ENCODE measurements around the gene PCDHB8. TPM values are rescaled to one million over a fixed set of nuclear protein-coding genes. Genes with fewer than 3 reads are reported as not detected.
"Not testable (repeated sequence)": the region's sequence is repeated elsewhere in the genome, so short reads cannot be mapped to it uniquely, and the experiment has no call there.

The PCDHB8 gene
- polyA plus RNA-seq, 1 donor (not counting 4 experiments of a cell fraction or from before 2014, with no cell fraction given), result not detected

GRCh38 chr5:141155540-141156374, 21.8 kb upstream of the PCDHB8 start:
- Histone ChIP-seq H3K9me1 (ENCODE audit: control insufficient read depth, extremely low read depth, insufficient read depth, low read length) (no peaks in the 10 kb centered on the region), H3K9me3 (ENCODE audit: control insufficient read depth, low read depth, low read length) (no peaks in the 10 kb centered on the region), H4K20me1 (ENCODE audit: control insufficient read depth, extremely low read depth, insufficient read depth, low read length) (no peaks in the 10 kb centered on the region), H3K79me2 (ENCODE audit: control insufficient read depth, insufficient read depth, low read length) (no peaks in the 10 kb centered on the region), H3K4me3 (ENCODE audit: control insufficient read depth in 2 of 3, extremely low read depth in 1 of 3, insufficient read depth in 2 of 3, low read depth in 1 of 3, low read length in 3 of 3) (no peak overlapping the region), H3K36me3 (ENCODE audit: control insufficient read depth in 2 of 2, extremely low read depth in 1 of 2, insufficient read depth in 2 of 2, low read length in 2 of 2) (no peaks in the 10 kb centered on the region), H3K9ac (ENCODE audit: control insufficient read depth, extremely low read depth, insufficient read depth, low read length) (no peak overlapping the region), H3K27me3 (ENCODE audit: control insufficient read depth, extremely low read depth, insufficient read depth, low read length) (no peaks in the 10 kb centered on the region), H2AFZ (ENCODE audit: control insufficient read depth, low read length) (no peak overlapping the region), H3K4me1 (ENCODE audit: control insufficient read depth, extremely low read depth, insufficient read depth, low read length) (no peaks in the 10 kb centered on the region), H3K4me2 (ENCODE audit: control insufficient read depth, extremely low read depth, insufficient read depth, low read depth, low read length) (no peak overlapping the region), H3K27ac (ENCODE audit: control insufficient read depth, insufficient read depth, low read length) (no peak overlapping the region)
- DNase-seq (ENCODE audit: low read depth, low spot score) (no peak), FAIRE-seq (no peak)
- TF ChIP-seq EZH2 (IDR thresholded peaks at IDR 0.05; ENCODE audit: low read length) (no peak), CTCF (optimal IDR thresholded peaks at IDR 0.05 in 1 of 3, IDR thresholded peaks at IDR 0.05 in 1 of 3, conservative IDR thresholded peaks at IDR 0.05 in 1 of 3; ENCODE audit: extremely low read depth in 1 of 3, insufficient read depth in 2 of 3, low read length in 3 of 3) (no peak)
- dilution Hi-C loops (cut with MboI; ENCODE audit: extremely low pct_ligation_motif_present, low sequenced_read_pairs), result no loop called here

GRCh38 chr5:141157356-141157755, 20.2 kb upstream of the PCDHB8 start:
- FAIRE-seq; H3K4me1 ChIP-seq (ENCODE audit: control insufficient read depth, extremely low read depth, insufficient read depth, low read length); H3K9me3 ChIP-seq (ENCODE audit: control insufficient read depth, low read depth, low read length); H2AFZ ChIP-seq (ENCODE audit: control insufficient read depth, low read length); H4K20me1 ChIP-seq (ENCODE audit: control insufficient read depth, extremely low read depth, insufficient read depth, low read length); H3K27ac ChIP-seq (ENCODE audit: control insufficient read depth, insufficient read depth, low read length); H3K4me3 ChIP-seq (ENCODE audit: control insufficient read depth in 2 of 3, extremely low read depth in 1 of 3, insufficient read depth in 2 of 3, low read depth in 1 of 3, low read length in 3 of 3); H3K4me2 ChIP-seq (ENCODE audit: control insufficient read depth, extremely low read depth, insufficient read depth, low read depth, low read length); H3K36me3 ChIP-seq (ENCODE audit: control insufficient read depth in 2 of 2, extremely low read depth in 1 of 2, insufficient read depth in 2 of 2, low read length in 2 of 2); H3K79me2 ChIP-seq (ENCODE audit: control insufficient read depth, insufficient read depth, low read length); dilution Hi-C loops (cut with MboI; ENCODE audit: extremely low pct_ligation_motif_present, low sequenced_read_pairs); H3K9ac ChIP-seq (ENCODE audit: control insufficient read depth, extremely low read depth, insufficient read depth, low read length); DNase-seq (ENCODE audit: low read depth, low spot score); H3K27me3 ChIP-seq (ENCODE audit: control insufficient read depth, extremely low read depth, insufficient read depth, low read length); H3K9me1 ChIP-seq (ENCODE audit: control insufficient read depth, extremely low read depth, insufficient read depth, low read length): not testable (repeated sequence)

- dilution Hi-C loops (cut with MboI; ENCODE audit: extremely low pct_ligation_motif_present, low sequenced_read_pairs); FAIRE-seq; H3K4me1 ChIP-seq (ENCODE audit: control insufficient read depth, extremely low read depth, insufficient read depth, low read length): not testable (repeated sequence)
Observed at GRCh38 chr5:141157901-141158300, 19.7 kb upstream of the PCDHB8 start.

More at GRCh38 chr5:141157901-141158300, 19.7 kb upstream of the PCDHB8 start:
- not testable (repeated sequence) for H3K9me1 ChIP-seq (ENCODE audit: control insufficient read depth, extremely low read depth, insufficient read depth, low read length); H3K79me2 ChIP-seq (ENCODE audit: control insufficient read depth, insufficient read depth, low read length); H3K4me3 ChIP-seq (ENCODE audit: control insufficient read depth in 2 of 3, extremely low read depth in 1 of 3, insufficient read depth in 2 of 3, low read depth in 1 of 3, low read length in 3 of 3); H3K27ac ChIP-seq (ENCODE audit: control insufficient read depth, insufficient read depth, low read length); H3K4me2 ChIP-seq (ENCODE audit: control insufficient read depth, extremely low read depth, insufficient read depth, low read depth, low read length); H3K27me3 ChIP-seq (ENCODE audit: control insufficient read depth, extremely low read depth, insufficient read depth, low read length); DNase-seq (ENCODE audit: low read depth, low spot score); H3K9me3 ChIP-seq (ENCODE audit: control insufficient read depth, low read depth, low read length); H3K9ac ChIP-seq (ENCODE audit: control insufficient read depth, extremely low read depth, insufficient read depth, low read length); H2AFZ ChIP-seq (ENCODE audit: control insufficient read depth, low read length); H3K36me3 ChIP-seq (ENCODE audit: control insufficient read depth in 2 of 2, extremely low read depth in 1 of 2, insufficient read depth in 2 of 2, low read length in 2 of 2); H4K20me1 ChIP-seq (ENCODE audit: control insufficient read depth, extremely low read depth, insufficient read depth, low read length)
